Transverse colon (tissue), 3 donors: ENCODE measurements around the gene ZNF438.

Source experiments
- CTCF ChIP-seq, 5 experiments: fragments of 200-600 bp in 3 of 5; fragments of 450-650 bp in 2 of 5; sonication (generic) in 3 of 5; IDR thresholded peaks; 1 replicate in 2 of 5; 2 replicates in 3 of 5; pipeline ENCODE4 v1.5.1; 2016 to 2017; ENCODE audit warnings: antibody characterized with exemption in 5 of 5, inconsistent platforms in 3 of 5, mild to moderate bottlenecking in 2 of 5, moderate library complexity in 1 of 5
- EP300 ChIP-seq: sonication (generic); formaldehyde crosslinking; IDR thresholded peaks from one replicate; pipeline ENCODE4 v1.6.1; 2017; ENCODE audit warnings: antibody characterized with exemption, low read depth
- POLR2A ChIP-seq: fragments of 450-650 bp; IDR thresholded peaks from one replicate; pipeline ENCODE4 v1.6.1; 2016; ENCODE audit warnings: antibody characterized with exemption, mild to moderate bottlenecking, moderate library complexity

- TF ChIP-seq POLR2A (no peak), CTCF (IDR thresholded peaks at IDR 0.05) (no peak), EP300 (no peak)
Observed at GRCh38 chr10:31063841-31064240, 32.2 kb upstream of the ZNF438 start.
